Measurements from ENCODE around the gene SMPD3.
A peak's percentile ranks its signal among the peaks of the same experiment; 100 is the strongest.

The SMPD3 gene

DNA sequence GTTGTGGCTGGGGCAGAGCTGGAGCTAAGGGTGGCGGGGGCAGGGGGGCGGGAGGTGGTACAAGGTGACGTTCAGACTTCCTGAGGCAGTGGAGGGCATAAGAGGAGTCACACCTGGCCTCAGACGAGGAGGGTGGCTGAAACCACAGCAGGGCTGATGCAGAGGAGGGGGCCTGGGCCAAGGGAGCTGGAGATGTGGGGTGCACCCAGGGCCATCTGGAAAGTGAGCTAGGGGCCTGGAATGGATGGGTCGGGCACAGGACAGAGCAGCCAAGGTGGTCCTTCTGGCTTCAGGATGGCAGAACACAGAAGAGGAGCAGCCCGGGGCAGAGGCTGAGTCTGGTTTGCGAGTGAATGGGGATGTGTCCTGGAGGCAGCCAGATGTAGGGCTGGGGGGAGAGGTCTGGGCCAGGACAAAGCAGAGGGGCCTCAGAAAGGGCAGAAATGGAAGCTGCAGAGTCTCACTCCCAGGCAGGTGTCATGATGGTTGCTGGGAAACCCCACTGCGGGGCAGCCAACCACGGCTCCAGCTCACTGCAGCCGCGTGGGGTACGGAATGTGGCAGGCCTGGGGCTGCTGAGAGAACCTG, 79.9 kb downstream of the SMPD3 start:
- DNase-seq = peak in 1 of 2 donors; percentile 8

DNA sequence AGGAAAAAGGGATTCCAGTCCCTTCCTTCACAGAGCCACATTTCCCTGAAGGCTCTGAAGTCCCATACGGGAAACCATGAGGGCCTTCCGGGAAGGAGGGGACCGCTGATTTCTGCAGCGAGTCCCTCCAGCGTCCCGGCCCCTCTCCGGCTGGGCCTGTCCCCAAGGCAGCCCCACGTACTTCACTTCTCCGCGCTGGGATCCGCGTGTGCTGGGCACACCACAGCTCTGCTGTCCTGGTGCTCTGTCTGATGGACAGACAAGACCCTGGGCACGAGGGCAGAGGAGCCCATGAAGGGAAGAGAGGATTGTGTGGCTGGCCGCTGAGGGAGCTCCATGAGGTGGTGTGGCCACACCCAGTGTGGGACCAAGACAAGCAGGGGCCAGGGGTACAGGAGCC, 80.4 kb downstream of the SMPD3 start:
- no peak for DNase-seq

DNA sequence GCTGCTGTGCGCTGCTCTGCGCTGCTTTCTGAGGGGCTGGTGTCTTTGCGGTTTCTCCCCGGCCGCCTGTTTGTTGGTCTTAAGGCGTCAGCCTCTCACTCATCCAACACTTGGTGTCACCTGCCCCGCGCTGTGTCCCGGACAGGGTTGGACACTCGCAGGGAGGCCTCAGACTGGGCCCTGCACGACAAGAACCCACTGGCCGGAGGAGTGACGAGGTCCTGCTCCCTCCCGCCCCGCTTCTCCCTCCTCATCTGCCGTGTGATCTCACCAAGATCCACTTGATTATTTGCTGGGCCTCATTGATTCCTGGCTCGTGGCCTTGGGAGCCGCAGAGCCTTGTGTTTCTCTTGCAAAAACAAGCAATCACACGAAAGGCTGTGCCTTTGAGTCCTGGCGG, 80.9 kb downstream of the SMPD3 start:
- DNase-seq = no peak

DNA sequence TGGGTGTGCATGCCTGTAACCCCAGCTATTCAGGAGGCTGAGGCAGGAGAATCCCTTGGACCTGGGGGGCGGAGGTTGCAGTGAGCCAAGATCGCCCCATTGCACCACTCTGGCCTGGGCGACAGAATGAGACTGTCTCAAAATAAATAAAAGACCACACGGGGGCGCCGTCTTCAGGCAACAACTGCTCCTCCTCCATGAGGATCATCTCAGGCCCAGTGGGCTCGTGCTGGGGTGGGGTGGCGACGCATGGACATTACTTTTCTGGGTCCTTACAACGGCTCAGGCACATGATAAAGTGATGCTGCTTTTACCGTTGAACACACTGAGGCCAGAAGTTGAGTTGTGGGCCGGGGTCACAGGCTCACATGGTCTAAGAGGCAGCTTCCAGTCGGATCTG, 81.3 kb downstream of the SMPD3 start:
- peak; percentile 29 to 40 for DNase-seq

DNA sequence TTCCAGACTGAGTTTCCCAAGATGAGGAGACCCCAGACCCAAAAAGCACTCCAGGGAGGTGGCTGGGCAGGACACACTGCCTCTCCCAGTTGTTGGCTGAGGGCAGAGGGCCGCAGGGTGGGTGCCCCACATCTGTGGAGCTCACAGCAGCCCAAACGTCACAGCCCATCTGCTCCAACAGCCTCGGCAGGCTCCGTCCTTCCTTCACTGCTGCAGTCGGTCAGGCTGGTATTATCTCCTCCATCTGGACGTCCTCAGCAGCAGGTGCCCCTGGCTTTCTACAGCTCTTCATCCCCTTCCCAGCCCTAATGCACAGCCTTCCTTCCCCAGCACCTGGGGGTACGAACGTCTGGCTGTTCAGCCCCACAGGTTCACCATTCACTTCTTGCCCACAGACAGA, 82.2 kb downstream of the SMPD3 start:
- no peak for DNase-seq

DNA sequence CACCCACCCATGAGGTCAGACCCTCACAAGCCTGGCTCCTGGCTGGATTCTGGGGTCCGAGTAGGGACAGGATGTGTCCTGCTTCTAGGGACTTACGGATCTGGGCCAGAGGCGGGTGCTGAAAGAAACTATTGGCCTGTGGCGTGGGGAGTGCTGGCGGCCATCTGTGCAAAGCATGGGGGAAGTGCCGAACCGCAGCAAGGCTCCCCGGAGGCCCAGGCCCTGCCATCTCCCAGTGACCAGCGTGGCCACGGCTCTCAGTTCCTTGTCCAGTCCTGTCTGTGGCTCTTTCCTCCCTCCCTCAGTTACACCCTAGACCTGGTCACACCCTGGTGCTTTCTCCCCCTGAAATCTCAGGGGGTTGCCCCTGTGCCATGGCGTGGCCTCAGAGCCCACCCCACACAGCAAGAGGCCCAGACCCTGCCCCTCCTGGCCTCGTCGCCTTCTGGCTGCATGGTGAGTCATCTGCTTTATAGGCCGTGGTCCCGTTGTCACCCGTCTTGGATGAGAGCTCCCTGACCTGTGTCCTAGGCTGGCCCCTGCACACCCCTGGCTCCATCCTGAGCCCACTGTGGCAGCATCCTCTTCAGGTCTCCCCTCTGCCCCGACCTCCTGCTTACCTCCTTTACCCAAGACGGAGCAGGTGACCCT, 83.0 kb downstream of the SMPD3 start:
- no peak for DNase-seq

DNA sequence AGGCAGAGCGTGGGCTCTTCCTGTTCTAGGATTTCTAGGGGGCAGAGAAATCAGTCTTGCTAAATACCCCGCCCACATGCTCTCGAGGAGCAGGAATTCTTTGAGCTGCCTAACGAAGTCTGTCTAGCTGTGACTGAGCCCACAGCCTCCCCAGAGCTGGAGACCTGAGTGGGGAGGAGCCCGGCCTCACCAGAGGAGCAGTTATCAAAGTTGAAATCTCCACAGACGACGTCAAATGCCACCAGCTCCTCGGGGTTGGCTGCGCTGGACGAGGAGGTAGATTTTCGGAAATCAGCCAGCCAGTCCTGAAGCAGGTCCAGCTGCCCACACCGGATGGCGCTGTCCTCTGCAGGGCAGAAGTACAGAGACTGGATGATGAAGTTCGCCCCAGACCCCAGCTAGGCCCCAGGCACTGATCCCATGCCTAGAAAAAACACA, 83.7 kb downstream of the SMPD3 start:
- DNase-seq = no peak

DNA sequence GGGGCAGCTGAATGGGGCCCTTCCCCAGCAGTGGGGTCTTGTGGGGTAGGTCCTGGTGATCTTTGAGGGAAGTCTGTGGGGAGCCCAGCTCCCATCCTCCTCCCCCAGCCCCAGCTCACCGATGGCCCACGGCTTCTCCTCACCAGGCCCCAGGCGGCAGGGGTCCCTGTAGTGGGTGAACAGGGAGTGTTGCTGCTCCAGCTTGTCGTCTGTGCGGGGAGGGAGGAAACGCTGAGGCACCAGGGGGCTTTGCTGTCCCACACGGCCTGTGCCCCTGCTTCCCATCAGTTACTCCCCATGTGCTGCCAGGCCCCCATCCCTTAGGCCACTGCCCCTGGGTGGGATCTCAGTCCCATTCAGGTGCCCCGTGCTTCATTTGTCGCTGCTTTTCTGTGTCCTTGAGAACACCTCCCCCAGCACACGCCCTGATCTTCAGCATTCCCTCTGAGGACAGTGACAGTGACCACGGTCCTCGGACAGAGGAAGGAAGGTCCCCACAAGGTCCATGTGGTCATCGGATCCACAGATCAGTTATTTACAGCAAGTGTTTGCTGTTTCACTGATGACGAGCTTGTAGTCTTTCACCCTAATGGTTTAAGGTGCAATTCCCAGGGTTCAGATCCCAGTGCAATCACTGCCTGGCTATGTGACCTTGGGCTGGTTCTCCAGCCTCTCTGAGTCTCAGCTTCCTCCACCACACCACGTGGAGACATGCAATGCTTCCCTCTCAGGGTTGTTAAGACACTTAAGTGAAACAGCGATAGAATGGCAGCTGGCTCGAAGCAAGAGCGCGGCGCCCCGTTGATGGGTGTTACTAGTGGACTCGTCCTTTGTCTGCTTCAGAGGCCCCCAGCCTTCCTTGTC, 84.4 kb downstream of the SMPD3 start:
- no peak for DNase-seq

DNA sequence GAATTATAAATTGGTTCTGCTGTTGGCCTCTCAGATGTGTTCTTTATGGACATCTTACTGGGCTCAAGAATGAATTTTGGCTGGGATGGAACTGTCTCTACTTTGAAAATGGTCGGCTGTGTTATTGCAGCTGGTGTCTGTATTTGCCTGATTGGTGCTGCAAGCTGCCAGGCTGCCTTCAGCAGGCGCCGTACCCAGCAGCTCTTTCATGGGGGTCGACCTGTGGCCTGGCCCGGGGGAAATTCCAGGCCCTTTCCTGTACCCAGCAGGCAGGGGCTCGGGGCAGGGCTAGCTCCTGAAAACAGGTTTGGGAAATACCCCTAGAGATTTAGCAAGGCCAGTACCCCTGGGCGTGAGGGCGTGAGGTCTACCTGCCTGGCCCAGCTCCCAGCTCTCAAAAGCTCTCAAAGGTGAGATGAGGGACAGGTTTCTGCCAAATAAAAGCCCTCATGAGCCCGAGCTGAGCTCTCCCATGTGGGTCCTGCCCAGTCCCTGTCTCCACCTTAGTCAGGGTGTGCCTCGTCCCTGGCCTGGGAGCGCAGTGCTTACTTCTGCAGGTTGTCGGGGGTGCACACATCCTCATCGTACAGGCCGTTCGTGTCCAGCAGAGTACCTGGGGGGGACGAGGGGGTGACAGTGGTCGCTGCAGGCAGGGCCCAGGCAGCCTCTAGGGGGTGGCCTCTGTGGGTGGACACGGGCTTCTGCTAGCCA, 85.2 kb downstream of the SMPD3 start:
- no peak for DNase-seq

DNA sequence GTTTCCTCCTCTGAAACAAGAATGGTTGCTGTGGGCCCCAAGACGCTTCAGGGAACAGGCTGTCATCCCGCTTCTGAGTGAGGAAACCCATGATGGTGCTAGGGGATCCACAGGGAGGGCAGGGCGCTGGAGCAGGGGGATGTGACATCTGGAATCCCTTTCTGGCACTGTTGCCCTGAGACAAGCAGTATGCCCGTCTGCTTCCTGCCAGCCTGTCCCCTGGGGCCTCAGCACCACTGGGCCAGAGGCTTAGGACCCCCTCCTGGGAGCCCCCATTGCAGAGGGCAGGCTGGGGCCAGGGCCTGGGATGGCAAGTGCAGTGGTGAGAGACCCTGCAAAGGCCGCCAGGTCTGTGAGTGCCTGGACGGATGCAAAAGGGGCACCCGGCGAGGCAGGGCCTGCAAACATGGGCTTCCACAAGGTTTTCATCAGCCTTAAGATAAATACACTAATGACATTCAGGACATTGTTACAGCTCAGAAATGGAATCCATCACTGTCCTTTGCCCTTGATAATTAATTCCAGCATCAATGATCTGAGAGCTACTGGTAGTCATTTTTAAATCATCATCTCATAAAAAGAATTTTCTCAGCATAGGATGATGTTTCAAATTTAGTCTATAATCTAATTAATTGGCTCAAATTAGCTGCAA, 85.9 kb downstream of the SMPD3 start:
- no peak for DNase-seq

DNA sequence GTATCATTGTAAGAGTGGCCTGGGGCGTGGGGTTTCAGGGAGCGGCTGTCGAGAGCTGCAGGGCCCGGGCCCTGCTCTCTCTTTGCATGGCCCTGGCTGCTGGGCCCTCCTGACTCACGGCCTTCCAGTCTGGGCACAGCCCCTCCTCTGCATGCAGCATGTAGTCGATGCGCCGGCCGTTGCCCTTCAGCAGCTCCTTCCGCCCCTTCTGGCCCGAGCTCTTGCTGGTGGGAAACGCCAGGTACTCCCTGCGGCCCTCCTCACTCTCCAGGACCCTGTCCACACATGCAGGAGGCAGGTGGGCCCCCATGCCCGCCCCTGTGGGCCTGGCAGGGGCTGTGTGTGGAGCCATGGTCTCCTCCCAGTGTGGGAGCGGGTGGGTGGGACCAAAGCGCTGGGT, 86.8 kb downstream of the SMPD3 start:
- no peak for DNase-seq

DNA sequence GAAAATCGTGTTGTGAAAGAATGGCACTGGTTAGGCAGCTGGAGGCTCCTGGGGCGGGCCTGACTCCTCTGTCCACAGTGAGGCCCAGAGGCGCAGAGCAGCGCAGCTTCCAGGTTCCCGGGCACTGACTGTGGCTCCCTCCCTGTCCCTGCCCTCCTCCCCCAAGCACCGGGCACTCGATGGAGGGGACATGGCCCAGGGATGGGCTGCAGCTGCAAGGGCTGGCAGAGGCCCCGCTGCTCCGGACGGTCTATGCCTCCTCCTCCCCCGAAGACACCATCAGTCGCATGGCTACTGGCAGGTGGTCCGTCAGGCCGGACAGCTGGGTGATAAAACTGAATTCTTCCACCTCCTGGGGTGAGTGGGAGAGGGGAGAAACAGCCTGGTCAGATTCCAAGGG, 87.4 kb downstream of the SMPD3 start:
- DNase-seq = no peak

DNA sequence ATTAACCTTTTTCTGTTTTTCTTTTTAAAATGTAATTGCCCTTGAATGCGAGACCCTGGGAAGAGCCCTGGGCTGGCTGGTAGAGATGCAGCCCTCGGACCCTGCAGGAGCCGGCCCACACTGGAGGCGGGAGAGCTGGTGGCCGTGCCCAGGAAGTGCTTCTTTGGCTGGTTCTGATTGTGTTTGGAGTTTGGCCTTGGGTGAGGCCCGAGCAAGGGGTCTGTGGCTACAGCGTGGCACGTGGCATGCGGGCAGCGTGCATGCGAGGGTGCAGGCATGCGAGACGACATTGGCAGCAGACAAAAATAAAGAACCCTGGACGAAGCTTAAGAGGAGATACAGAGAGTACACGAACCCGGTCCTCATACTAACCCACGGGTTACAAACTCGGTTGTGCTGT, 87.8 kb downstream of the SMPD3 start:
- no peak for DNase-seq

DNA sequence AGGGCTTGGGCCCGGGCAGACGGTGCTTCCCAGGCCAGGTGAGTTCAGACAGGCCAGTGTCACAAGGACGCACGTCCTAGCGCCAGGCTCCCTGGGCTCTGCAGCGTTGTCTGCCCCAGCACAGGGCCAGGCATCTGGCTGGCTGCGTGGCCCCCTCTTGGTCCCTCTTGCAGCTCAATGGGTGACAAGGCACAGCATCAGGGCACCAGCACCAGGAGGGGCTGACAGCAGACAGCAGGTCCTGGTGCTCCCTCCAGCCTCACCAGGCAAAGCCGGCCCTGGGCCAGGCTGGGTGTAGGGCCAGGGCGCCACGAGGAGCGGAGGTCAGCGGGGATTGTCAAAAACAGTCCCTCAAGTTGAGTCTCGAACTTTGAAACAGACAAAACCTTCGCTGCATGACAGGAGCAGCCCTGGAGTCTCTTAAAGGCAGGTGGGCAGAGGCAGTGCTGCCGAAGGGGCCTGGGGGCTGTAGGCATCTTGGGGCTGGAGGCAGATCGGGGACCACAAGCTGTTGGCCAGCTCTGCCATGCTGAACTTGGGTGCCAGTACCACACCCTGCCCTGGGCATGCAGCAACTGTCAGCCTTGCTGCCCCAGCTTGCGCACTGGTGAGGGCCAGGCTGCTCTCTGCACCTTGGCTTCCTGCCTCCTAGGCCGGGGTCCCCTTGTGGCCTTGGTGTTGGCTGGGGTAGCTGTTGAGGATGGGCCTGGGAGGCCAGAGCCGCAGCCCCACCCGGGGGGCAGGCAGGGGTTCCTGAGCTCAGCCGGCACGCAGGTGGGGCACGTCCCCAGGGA, 88.7 kb downstream of the SMPD3 start:
- DNase-seq = no peak

DNA sequence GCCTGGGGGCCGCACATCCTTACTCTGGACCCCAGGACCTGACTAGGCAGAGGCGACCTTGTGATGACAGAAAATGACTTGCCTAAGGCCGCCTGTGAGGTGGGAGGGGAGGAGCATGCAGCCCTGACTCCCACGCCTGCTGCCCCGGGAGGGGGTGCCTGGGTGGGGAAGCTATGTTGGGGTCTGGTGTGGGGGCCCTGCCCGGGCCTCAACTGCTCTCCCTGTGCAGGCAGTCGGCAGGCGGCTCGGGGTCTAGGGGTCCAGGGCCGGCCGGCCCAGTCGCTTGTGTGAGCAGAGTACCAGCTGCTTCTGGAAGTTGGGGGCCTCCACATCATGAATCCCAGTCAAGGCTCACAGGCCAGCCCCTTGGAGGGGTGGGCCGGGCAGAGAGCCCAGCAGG, 89.4 kb downstream of the SMPD3 start:
- no peak for DNase-seq

DNA sequence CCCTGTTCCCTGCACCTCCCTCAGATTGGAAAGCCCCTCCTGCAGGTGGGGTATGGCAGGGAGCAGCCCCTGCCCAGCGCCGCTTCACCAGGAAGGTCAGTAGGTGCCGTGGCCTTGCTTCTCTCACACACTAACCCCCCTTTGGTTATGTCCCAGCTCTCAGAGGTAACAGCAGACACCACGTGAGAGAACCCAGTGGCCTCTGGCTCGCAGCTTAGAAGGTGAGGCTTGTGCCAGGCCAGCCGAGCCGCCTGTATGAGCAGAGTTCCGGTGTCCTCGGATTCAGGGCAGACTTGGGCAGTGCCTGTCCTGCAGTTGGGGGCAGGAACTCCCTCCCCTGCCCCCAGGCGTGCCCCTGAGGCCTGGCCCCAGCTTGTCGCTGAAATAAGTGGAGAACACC, 90.4 kb downstream of the SMPD3 start:
- DNase-seq = no peak

DNA sequence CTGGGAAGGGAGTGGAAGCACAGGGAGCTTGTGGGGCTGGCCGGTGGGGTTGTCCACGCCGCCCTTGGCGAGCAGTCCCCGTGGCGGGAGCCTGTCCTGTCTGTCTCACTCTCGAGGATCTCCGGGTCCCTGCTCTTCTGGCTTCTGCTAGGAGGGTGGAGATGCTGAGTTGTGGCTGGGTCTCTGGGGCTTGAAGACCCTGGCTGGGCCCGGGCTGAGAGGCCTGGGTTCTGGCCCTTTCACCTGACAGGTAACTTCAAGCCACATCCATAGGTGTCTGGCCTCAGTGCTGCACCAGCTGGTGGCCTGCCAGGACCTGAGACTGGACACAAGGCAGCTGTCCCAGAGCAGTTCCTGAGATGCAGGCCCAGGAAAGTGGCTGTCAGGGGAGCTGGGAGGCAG, 90.8 kb downstream of the SMPD3 start:
- no peak for DNase-seq

DNA sequence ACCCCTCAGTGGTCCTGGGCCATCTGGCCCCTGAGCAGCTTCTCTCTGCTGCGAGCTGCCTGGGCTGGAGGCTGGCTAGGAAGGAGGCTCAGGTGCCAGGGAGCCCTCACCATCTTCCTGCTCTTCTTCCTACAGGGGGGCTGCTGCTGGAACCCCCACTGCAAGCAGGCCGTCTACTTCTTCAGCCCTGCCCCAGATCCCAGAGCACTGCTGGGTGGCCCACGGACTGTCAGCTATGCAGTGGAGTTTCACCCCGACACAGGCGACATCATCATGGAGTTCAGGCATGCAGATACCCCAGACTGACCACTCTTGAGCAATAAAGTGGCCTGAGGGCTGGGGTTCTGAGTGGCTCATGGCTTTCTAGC, 91.4 kb downstream of the SMPD3 start:
- DNase-seq = no peak

DNA sequence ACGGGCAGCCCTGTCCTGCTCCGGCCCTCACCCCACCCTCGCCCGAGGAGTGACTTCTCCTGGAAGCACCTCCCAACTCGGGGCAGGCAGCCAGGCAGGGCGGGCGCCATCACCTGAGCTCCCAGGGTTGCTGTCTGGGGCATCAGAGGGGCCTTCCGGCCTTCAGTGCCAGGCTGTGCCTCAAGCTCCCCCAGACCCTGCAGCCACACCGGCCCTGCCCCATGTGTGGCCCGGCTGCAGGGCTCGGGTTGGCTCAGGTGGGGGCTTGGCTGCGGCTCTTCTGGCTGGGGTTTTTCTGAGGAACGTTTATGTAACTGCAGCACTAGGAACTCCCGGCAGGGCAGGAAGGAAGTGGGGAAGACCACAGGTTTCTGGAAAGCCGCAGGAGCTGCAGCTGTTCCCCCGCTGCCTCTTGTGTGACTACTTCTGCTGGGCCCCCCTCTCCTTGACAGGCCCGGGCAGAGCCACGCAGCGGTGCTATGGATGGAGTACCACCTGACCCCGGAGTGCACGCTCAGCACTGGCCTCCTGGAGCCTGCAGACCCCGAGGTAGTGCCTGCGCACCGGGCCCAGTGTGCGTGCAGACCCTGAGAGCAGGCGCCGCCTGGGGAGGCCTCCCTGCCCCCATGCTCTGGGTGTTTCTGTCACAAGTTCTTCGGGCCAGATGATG, 91.9 kb downstream of the SMPD3 start:
- peak; percentile 65 to 66 for DNase-seq

DNA sequence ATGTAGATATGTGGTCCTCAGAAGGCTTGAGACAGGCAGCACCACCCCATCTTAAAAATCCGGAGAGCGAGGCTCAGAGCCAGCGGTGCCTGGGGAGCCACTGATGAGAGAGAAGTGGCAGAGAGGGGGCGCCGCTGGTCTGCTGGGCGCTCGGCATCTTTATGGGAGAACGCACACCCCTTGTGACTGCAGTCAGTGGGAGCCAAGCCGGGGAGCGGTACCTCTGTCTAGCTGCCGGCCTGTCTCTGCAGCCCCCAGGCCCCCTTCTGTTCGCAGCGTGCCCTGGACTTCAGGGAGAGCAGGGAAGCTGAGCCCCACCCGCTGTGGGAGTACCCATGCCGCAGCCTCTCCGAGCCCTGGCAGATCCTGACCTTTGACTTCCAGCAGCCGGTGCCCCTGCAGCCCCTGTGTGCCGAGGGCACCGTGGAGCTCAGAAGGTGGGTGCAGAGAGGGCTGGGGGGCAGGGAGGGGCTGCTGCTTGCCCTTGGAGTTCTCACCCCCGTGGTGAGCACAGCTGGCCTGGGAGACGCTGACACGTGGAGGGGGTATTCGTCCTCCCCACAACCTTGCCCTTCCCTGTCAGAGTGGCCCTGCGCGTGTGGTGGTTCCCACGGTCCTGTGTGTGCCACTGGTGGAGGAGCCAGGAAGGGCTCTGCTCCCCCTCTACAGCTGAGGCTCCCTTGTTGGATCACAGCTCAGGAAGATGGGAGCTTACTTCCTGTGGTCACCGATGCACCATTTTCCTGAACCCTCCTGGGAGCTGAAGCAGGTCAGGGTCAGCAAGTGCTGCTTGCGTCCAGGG, 92.7 kb downstream of the SMPD3 start:
- no peak for DNase-seq

DNA sequence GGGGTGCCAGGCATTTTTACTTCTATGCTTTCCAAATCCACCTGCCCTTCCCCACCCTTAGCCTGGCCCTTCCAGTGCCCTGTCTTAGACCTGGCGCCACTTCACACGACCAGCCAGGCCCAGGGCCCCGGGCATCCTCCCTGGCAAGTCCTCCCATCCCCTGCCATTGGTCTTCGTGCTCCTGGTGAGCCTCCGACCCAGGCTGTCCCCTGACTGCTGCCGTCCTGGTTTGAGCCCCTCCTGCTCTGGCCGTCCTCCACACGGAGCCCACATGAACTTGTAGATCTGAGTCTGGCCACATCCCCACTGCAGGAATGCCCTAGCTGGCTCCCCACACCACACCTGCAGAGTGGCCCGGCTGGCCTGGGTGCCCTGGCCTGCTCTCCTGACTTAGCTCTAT, 93.5 kb downstream of the SMPD3 start:
- no peak for DNase-seq

All from CD4-positive, alpha-beta T cell treated with Interleukin-1 beta for 1 hour (primary cell).